GM10248 (cell line): ENCODE results near the gene ULK4.

Source experiments
- CTCF ChIA-PET: fragments of 300-600 bp; sonication (Branson Sonifier 250); formaldehyde crosslinking; extraction: SDS; loops from one replicate; lab custom pipeline; 2021; ENCODE audit warnings: antibody characterized with exemption; lab: Yijun Ruan, JAX
- POLR2A ChIA-PET: fragments of 350-650 bp; sonication (Branson Sonifier 250); formaldehyde crosslinking; extraction: SDS; loops from one replicate; lab custom pipeline; 2020; ENCODE audit warnings: antibody characterized with exemption; lab: Yijun Ruan, JAX
- DNase-seq: peaks from one replicate; pipeline ENCODE4 v3.0.0; 2012; ENCODE audit errors: extremely low spot score
- TF ChIP-seq, protein P1 (sequence below): IDR thresholded peaks from 2 replicates; pipeline ENCODE4 v1.5.1; 2012; ENCODE audit warnings: mild to moderate bottlenecking, low read depth; ENCODE audit errors: extremely low read depth, missing control alignments, control extremely low read depth

ULK4 gene

DNA sequence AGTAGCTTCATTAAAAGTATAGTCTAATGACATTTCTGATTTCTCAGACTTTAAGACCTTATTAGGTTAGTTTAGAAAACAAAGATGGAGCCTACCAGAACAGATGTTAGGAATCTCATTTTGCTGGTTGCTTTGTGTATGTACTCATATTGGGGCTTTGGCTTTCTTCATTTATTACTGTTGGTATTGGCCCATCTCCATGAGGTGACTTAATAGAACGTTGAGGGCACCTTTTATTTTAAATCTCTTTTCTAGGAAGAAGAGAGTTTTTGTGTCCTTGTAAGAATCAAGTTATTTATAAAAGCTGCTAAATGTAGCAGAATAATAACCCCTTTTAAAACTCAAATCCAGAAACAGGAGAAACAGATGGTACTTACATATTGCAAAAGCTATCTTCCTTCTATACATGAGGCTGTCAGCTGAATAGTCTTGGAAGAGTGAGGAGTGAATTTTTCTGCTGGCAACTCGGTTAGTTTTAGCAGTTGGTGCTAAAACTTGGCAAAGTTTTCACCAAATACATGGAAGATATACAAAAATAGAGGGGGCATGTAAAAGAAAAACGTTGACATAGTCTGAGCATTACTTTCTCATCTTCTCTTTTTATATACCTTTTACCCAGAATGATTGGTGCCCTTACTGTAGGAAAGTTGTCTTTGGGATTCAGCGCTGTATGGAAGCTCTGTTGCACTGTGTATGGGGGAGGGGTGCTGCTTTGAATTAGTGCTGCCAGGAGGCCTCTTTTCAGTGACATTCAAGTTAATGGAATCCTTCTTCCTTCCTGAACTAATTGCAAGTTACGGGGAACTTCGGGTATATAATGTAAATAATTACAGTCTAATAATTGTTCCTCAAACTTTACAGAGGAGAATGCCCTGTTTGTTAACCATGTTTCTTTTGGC, 726.8 kb downstream of the ULK4 start:
- ChIA-PET POLR2A (no interaction called here), CTCF (interaction anchor here (1.5 to 2.2 kb wide), 5 partner anchors 10 to 41 kb away, joined by 3 to 8 read pairs (median 5); no protein-coding TSS in a partner anchor)
- no peak for DNase-seq
- TF ChIP-seq, protein P1, sequence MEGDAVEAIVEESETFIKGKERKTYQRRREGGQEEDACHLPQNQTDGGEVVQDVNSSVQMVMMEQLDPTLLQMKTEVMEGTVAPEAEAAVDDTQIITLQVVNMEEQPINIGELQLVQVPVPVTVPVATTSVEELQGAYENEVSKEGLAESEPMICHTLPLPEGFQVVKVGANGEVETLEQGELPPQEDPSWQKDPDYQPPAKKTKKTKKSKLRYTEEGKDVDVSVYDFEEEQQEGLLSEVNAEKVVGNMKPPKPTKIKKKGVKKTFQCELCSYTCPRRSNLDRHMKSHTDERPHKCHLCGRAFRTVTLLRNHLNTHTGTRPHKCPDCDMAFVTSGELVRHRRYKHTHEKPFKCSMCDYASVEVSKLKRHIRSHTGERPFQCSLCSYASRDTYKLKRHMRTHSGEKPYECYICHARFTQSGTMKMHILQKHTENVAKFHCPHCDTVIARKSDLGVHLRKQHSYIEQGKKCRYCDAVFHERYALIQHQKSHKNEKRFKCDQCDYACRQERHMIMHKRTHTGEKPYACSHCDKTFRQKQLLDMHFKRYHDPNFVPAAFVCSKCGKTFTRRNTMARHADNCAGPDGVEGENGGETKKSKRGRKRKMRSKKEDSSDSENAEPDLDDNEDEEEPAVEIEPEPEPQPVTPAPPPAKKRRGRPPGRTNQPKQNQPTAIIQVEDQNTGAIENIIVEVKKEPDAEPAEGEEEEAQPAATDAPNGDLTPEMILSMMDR, result no peak

- TF ChIP-seq, protein P1, result no peak
- DNase-seq, result no peak
- POLR2A ChIA-PET, result no interaction called here
- CTCF ChIA-PET, result interaction anchor here (1.4 to 2.2 kb wide), 5 partner anchors 9 to 15 kb away, joined by 3 to 13 read pairs (median 4); no protein-coding TSS in a partner anchor
These were observed 737.6 kb downstream of the ULK4 start for GRCh38 chr3:41224120-41224806.

DNA sequence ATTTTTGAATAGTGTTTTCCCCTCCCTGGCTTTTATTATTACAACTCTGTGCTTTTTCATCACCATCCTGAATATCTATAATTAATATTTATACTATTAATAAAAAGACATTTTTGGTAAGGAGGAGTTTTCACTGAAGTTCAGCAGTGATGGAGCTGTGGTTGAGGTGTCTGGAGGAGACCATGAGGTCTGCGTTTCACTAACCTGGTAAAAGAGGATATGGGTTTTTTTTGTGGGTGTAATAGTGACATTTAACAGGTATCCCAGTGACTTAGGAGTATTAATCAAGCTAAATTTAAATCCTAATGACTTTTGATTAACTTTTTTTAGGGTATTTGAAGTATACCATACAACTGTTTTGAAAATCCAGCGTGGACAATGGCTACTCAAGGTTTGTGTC, 738.2 kb downstream of the ULK4 start:
- POLR2A ChIA-PET, result no interaction called here
- TF ChIP-seq, protein P1, result no peak
- CTCF ChIA-PET, result interaction anchor here (1.5 to 2.2 kb wide), 2 partner anchors 8 to 15 kb away, joined by 3 to 13 read pairs; no protein-coding TSS in a partner anchor
- no peak for DNase-seq

- ChIA-PET POLR2A (no interaction called here), CTCF (interaction anchor here (0.7 kb wide), 1 partner anchor 10 kb away, joined by 3 read pairs; no protein-coding TSS in a partner anchor)
- DNase-seq, result no peak
These were observed 738.8 kb downstream of the ULK4 start for GRCh38 chr3:41223078-41223477.

GRCh38 chr3:41222501-41222900, 739.4 kb downstream of the ULK4 start:
- no peak for DNase-seq
- ChIA-PET CTCF (interaction anchor here (0.7 kb wide), 1 partner anchor 9 kb away, joined by 3 read pairs; no protein-coding TSS in a partner anchor), POLR2A (no interaction called here)
- TF ChIP-seq, protein P1, result no peak

More at GRCh38 chr3:41223078-41223477, 738.8 kb downstream of the ULK4 start:
- TF ChIP-seq, protein P1, result no peak

DNA sequence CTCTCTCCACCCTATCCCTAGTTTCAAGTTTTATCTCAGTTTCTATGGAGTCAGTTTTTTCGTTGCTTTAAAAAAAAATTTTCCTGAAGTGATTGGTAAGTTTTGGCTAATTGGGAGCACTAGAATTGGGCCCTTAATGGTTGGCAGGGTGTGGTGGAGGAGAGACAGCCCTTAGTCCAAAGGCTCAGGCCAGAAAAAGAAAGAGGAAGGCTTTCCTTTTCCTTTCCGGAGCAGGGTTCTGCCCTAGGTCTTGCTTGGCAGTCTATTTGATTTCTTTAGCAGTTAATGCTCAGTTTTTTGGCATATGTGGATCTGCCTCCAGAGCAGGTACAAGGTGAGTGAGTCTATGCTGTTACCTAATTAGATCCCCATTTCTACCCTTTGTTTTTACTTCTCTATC, 739.9 kb downstream of the ULK4 start:
- CTCF ChIA-PET, result no interaction called here
- DNase-seq, result no peak
- TF ChIP-seq, protein P1, result no peak
- POLR2A ChIA-PET, result no interaction called here
